Measurements from ENCODE around the gene GPR157.

GPR157 gene

DNA sequence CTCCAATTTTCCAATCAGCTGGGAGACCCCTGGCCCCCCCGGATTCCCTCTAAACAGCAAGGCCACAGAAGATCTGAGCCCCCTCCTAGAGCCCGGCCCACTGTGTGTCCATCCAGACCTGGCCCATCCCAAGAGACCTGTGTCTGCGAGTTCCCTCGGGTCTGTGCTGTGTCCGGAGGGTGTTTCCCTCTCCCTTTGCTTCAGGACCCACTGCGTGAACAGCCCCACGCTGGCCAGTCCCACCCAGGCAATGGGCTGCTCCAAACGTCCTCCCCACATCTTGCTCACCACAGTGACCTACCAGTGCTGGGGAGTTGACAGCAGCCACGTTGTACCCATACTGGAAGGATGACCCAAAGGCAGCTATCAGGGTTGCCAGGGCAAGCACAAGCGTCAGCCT, 71.1 kb downstream of the GPR157 start:
- no peak for DNase-seq

- no peak for DNase-seq
These were observed 76.4 kb downstream of the GPR157 start for GRCh38 chr1:9052272-9053049.

DNA sequence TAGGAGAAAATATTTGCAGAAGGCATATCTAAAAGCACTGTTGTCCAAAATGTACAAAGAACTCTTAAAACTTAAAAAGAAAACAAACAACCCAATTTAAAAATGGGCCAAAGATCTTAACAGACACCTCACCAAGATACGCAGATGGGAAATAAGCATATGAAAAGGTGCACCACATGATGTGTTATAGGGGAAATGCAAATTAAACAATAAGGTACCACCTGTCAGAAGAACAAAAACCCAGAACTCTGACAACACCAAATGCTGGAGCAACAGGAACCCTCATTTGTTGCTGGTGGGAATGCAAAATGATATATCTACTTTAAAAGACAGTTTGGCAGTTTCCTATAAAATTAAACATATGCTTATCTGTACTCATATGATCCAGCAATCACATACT, 77.5 kb downstream of the GPR157 start:
- DNase-seq = no peak

DNA sequence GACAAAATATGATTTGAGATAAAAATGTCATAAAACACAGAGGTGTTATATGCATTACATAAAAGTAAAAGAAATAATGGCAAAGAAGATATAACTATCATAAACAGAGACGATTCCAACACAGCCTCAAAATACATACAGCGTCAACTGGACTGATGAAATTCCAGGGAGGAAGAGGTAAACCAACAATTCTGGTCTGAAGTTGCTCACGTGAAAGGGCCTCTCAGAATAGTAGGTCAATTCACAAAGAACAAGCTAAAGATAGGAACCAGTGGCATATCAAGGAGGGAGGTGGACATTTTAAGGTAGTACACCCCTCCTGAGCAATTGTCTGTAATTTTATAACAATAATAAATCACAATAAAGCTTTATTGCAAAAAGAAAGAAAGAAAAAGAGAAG, 78.1 kb downstream of the GPR157 start:
- DNase-seq = no peak

All from SHP77 treated with DMSO at 0.1 percent for 48 hours (cell line).